ENCODE results near the gene ZFAND2B.
"Not testable (repeated sequence)": the region's sequence is repeated elsewhere in the genome, so short reads cannot be mapped to it uniquely, and the experiment has no call there.

Gene ZFAND2B

DNA sequence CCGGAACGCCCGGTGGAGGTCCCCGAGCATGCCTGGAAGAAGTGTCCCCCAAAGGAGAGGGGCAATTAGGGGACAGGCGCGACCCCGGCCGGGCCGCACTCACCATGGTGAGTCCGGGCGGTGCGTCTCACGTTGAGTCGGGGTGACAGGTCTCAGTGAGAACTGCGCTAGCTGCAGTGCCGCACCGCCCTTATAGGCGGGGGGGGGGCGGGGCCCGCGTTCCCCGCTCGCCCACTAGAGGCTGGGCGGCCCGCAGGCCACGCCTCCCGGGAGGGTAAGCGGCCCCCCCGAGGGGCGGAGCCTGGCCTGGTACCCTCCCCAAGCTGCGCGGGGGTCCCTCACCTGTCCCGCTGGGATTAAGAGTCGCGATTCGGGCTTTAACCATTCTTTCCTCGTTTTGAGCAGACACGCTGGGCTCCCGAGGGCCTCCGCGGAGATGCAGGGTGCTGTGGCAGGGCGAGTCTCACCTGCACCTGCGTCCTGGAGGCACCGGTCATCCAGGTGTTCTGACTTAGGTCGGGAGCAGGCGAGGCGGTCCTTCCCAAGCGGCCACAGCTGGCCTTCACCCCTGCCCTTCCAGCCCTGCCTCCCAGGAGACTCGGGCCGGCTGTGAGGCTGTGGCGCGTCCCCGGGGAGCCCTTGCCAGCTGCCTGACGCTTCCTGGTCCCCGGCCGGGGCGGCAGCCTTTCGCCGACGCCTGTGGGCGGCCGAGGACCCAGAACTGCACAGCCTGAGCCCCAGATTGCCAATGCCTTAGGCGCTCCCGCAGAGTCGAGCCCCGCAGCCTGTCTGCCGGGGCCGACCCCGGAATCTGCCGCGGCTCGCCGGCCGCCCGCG, 47.4 kb downstream of the ZFAND2B start, which contains the start of gene TUBA4A:
TUBA4A (minus strand) TSS at position 166 of the 837 bp plus-strand sequence; CDS start at position 106, 60 bp downstream.
- FAIRE-seq, result no peak

GRCh38 chr2:219254590-219255201, 48.1 kb downstream of the ZFAND2B start:
- no peak for FAIRE-seq

DNA sequence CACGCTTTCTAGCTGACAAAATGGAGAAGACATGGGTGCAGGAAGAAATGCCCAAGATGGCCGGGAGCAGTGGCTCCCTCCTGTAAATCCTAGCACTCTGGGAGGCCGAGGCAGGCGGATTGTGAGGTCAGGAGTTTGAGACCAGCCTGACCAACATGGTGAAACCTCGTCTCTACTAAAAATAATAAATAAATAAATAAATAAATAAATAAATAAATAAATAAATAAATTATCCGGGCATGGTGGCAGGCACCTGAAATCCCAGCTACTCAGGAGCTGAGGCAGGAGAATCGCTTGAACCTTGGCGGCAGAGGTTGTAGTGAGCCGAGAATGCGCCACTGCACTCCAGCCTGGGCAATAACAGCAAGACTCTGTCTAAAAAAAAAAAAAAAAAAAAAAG, 52.4 kb downstream of the ZFAND2B start:
- FAIRE-seq, result not testable (repeated sequence)

Data from TTC549 (cell line).